ENCODE measurements around the gene CTNNA3.

Gene CTNNA3

DNA sequence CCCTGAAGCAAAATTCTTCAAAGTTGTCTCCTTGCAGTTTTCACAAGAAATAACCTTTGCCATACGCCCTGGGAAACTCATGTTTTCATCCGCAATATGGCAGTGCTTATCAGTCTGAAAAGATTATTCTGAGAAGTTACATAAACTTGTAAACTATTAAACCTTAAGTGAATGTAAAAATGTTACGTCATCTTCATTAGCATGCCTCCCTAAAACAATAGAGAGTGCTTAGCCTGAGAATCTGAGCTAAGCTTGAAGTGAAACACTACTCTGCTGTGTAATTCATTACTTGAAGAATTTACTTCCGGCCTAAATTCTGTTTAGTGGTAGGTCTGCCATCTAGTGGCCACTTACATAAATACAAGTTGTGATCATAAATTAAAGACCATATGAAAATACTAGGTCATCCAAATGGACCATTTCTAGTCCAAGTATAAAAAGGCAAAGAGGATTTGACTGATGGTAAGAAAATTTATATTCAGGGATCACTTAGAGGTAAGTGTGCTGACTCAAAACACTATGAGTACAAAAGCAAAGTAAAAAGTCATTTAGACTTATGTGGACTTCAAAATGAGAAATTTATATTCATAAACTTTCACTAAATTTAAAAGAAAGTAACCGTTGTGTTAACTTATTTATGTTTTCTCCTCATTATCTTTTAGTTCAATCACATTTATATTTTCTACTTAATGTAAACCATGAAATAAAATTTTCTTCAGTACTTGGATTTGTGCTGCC lies 1515.2 kb downstream of the CTNNA3 start:
- no peak overlapping the region for H3K27ac ChIP-seq (ENCODE audit: low read depth, low read length)
- TF ChIP-seq CTCF (IDR thresholded peaks at IDR 0.05; ENCODE audit: low read depth, low read length, poor library complexity, severe bottlenecking): peak; percentile 61
- TF ChIP-seq EZH2phosphoT487 (IDR thresholded peaks at IDR 0.05; ENCODE audit: borderline replicate concordance, low read length): no peak
- no peaks in the 10 kb centered on the region for H4K20me1 ChIP-seq (ENCODE audit: control insufficient read depth, insufficient read depth, low read depth, low read length)
- no peak overlapping the region for H3K4me3 ChIP-seq (ENCODE audit: low read length)
- H3K27me3 ChIP-seq (ENCODE audit: control insufficient read depth, low read length): no peaks in the 10 kb centered on the region
- H3K9me3 ChIP-seq (ENCODE audit: control insufficient read depth, insufficient read depth, low read length): no peaks in the 10 kb centered on the region
- H3F3A ChIP-seq (ENCODE audit: control insufficient read depth, insufficient read depth): no peaks in the 10 kb centered on the region
- H3K79me2 ChIP-seq (ENCODE audit: control insufficient read depth, low read length): no peaks in the 10 kb centered on the region
- 0 out of 2 replicates have a peak, but pooled peaks cover 2% of the 10 kb centered on the region for H3K4me1 ChIP-seq (ENCODE audit: control insufficient read depth, low read length)
- H3K9me2 ChIP-seq (replicated peaks; ENCODE audit: control insufficient read depth, low read length): no peaks in the 10 kb centered on the region
- no peaks in the 10 kb centered on the region for H3K36me3 ChIP-seq (ENCODE audit: control insufficient read depth, low read length)
- no peak overlapping the region for H3K4me2 ChIP-seq (ENCODE audit: low read length)

DNA sequence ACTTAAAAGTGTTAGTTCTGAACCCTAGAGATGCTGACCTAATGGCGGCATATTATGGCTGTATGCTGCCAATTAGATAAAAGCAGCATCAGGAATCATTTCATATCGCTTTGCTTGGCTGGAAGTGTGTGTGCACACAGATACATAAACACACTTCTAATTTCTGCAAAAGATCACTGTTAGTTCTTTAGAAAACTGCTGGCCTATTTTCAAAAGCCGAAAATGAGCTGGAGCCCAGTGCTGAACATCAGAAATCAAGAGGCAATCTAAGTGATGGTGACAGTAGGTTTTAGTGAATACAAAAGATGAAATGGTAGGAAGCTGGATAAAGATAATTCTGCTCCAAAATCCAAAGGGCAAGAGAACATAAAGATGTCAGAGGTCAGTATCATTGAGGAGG lies 1516.0 kb downstream of the CTNNA3 start:
- no peaks in the 10 kb centered on the region for H3F3A ChIP-seq (ENCODE audit: control insufficient read depth, insufficient read depth)
- no peak overlapping the region for H3K4me2 ChIP-seq (ENCODE audit: low read length)
- no peaks in the 10 kb centered on the region for H4K20me1 ChIP-seq (ENCODE audit: control insufficient read depth, insufficient read depth, low read depth, low read length)
- H3K4me3 ChIP-seq (ENCODE audit: low read length): no peak overlapping the region
- H3K27ac ChIP-seq (ENCODE audit: low read depth, low read length): no peak overlapping the region
- no peaks in the 10 kb centered on the region for H3K79me2 ChIP-seq (ENCODE audit: control insufficient read depth, low read length)
- H3K9me3 ChIP-seq (ENCODE audit: control insufficient read depth, insufficient read depth, low read length): no peaks in the 10 kb centered on the region
- 0 out of 2 replicates have a peak, but pooled peaks cover 2% of the 10 kb centered on the region for H3K4me1 ChIP-seq (ENCODE audit: control insufficient read depth, low read length)
- no peaks in the 10 kb centered on the region for H3K9me2 ChIP-seq (replicated peaks; ENCODE audit: control insufficient read depth, low read length)
- TF ChIP-seq EZH2phosphoT487 (IDR thresholded peaks at IDR 0.05; ENCODE audit: borderline replicate concordance, low read length): no peak
- TF ChIP-seq CTCF (IDR thresholded peaks at IDR 0.05; ENCODE audit: low read depth, low read length, poor library complexity, severe bottlenecking): no peak
- no peaks in the 10 kb centered on the region for H3K27me3 ChIP-seq (ENCODE audit: control insufficient read depth, low read length)
- no peaks in the 10 kb centered on the region for H3K36me3 ChIP-seq (ENCODE audit: control insufficient read depth, low read length)

DNA sequence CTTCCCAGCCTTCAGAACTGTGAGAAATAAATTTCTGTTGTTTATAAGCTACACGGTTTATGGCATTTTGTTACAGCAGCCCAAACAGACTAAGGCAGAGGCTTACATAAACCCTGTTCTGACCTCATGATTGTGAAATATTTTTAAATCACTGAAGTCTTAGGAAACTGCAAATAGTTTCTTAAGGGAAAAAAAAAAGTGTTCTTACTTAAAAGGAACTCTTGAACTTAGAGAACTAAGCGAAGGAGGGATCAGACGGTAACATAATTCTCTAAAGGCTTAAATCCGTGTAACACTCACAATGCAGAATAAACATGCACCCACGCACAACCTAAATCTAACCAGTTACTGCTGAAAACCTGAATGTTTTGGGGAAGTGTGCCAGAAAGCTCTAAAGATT lies 1519.2 kb downstream of the CTNNA3 start:
- no peaks in the 10 kb centered on the region for H3K36me3 ChIP-seq (ENCODE audit: control insufficient read depth, low read length)
- no peaks in the 10 kb centered on the region for H3K9me2 ChIP-seq (replicated peaks; ENCODE audit: control insufficient read depth, low read length)
- TF ChIP-seq CTCF (IDR thresholded peaks at IDR 0.05; ENCODE audit: low read depth, low read length, poor library complexity, severe bottlenecking) (no peak), EZH2phosphoT487 (IDR thresholded peaks at IDR 0.05; ENCODE audit: borderline replicate concordance, low read length) (no peak)
- H3K9me3 ChIP-seq (ENCODE audit: control insufficient read depth, insufficient read depth, low read length): no peaks in the 10 kb centered on the region
- H3K27me3 ChIP-seq (ENCODE audit: control insufficient read depth, low read length): no peaks in the 10 kb centered on the region
- H3K4me3 ChIP-seq (ENCODE audit: low read length): no peak overlapping the region
- H3K27ac ChIP-seq (ENCODE audit: low read depth, low read length): no peak overlapping the region
- no peaks in the 10 kb centered on the region for H3K79me2 ChIP-seq (ENCODE audit: control insufficient read depth, low read length)
- H3K4me1 ChIP-seq (ENCODE audit: control insufficient read depth, low read length): 0 out of 2 replicates have a peak, but pooled peaks cover 2% of the 10 kb centered on the region
- H3F3A ChIP-seq (ENCODE audit: control insufficient read depth, insufficient read depth): no peaks in the 10 kb centered on the region
- no peaks in the 10 kb centered on the region for H4K20me1 ChIP-seq (ENCODE audit: control insufficient read depth, insufficient read depth, low read depth, low read length)
- H3K4me2 ChIP-seq (ENCODE audit: low read length): no peak overlapping the region

Measured in DOHH2 (cell line).